ENCODE data around the gene RGS9BP. TPM values are rescaled to one million over a fixed set of nuclear protein-coding genes. Genes with fewer than 3 reads are reported as not detected.

RGS9BP gene
- total and polyA plus RNA-seq, 2 of the 13 experiments (the other 11 are each of a cell fraction or from before 2014, with no cell fraction given): 0.01 TPM; not detected in 1

- TF ChIP-seq CCDC6 (CRISPR knock-in tag; IDR thresholded peaks at IDR 0.05): no peak
- TF ChIP-seq KMT2A (CRISPR knock-in tag; IDR thresholded peaks at IDR 0.05): no peak
- TF ChIP-seq ZFP90 (CRISPR knock-in tag; IDR thresholded peaks at IDR 0.05; ENCODE audit: borderline replicate concordance): no peak
- TF ChIP-seq PCBP2 (optimal IDR thresholded peaks at IDR 0.05; ENCODE audit: low read depth, low read length, poor library complexity, severe bottlenecking): no peak
- TF ChIP-seq ARNT2 (CRISPR knock-in tag; IDR thresholded peaks at IDR 0.05; ENCODE audit: low read depth): peak; percentile 6
- peak; percentile 70 for TF ChIP-seq BRD4 (CRISPR knock-in tag; IDR thresholded peaks at IDR 0.05)
- TF ChIP-seq, protein P1, sequence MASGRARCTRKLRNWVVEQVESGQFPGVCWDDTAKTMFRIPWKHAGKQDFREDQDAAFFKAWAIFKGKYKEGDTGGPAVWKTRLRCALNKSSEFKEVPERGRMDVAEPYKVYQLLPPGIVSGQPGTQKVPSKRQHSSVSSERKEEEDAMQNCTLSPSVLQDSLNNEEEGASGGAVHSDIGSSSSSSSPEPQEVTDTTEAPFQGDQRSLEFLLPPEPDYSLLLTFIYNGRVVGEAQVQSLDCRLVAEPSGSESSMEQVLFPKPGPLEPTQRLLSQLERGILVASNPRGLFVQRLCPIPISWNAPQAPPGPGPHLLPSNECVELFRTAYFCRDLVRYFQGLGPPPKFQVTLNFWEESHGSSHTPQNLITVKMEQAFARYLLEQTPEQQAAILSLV (CRISPR knock-in tag; IDR thresholded peaks at IDR 0.05; ENCODE audit: borderline replicate concordance): 0 out of 2 replicates have a peak, but pooled peaks have one; percentile 9
- TF ChIP-seq SIN3A (IDR thresholded peaks at IDR 0.05; ENCODE audit: borderline replicate concordance, low read depth, low read length): no peak
- TF ChIP-seq, protein P2, sequence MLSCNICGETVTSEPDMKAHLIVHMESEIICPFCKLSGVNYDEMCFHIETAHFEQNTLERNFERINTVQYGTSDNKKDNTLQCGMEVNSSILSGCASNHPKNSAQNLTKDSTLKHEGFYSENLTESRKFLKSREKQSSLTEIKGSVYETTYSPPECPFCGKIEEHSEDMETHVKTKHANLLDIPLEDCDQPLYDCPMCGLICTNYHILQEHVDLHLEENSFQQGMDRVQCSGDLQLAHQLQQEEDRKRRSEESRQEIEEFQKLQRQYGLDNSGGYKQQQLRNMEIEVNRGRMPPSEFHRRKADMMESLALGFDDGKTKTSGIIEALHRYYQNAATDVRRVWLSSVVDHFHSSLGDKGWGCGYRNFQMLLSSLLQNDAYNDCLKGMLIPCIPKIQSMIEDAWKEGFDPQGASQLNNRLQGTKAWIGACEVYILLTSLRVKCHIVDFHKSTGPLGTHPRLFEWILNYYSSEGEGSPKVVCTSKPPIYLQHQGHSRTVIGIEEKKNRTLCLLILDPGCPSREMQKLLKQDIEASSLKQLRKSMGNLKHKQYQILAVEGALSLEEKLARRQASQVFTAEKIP (CRISPR knock-in tag; IDR thresholded peaks at IDR 0.05; ENCODE audit: borderline replicate concordance): no peak
- TF ChIP-seq BRF2 (CRISPR knock-in tag; IDR thresholded peaks at IDR 0.05): peak; percentile 85; the same call in 1 of the 2 replicates
- no peak for TF ChIP-seq ZSCAN25 (CRISPR knock-in tag; IDR thresholded peaks at IDR 0.05)
- TF ChIP-seq ZNF510 (CRISPR knock-in tag; IDR thresholded peaks at IDR 0.05; ENCODE audit: low read depth): no peak
- TF ChIP-seq ZBTB39 (CRISPR knock-in tag; IDR thresholded peaks at IDR 0.05): no peak
- TF ChIP-seq ZNF296 (CRISPR knock-in tag; conservative IDR thresholded peaks at IDR 0.05): no peak
- TF ChIP-seq ZBTB25 (CRISPR knock-in tag; IDR thresholded peaks at IDR 0.05): no peak
- no peak for TF ChIP-seq KAT2B (IDR thresholded peaks at IDR 0.05; ENCODE audit: borderline replicate concordance, low read depth, low read length)
- no peak for TF ChIP-seq TEAD2 (CRISPR knock-in tag; IDR thresholded peaks at IDR 0.05)
- no peak for TF ChIP-seq PAWR (CRISPR knock-in tag; IDR thresholded peaks at IDR 0.05; ENCODE audit: borderline replicate concordance)
- no peak for TF ChIP-seq CHD2 (IDR thresholded peaks at IDR 0.05; ENCODE audit: low read depth, low read length)
These were observed 16.5 kb downstream of the RGS9BP start (continued) for GRCh38 chr19:32691952-32692726.

All from HepG2 (cell line).